Measurements from ENCODE around the gene TRMT11.

GRCh38 chr6:125949069-125949468 lies 37.3 kb upstream of the TRMT11 start:
- TF ChIP-seq CREB1 (IDR thresholded peaks at IDR 0.05; ENCODE audit: low read depth) (no peak), CEBPB (IDR thresholded peaks at IDR 0.05) (no peak), TAF1 (IDR thresholded peaks at IDR 0.05; ENCODE audit: low read depth) (no peak), FOXM1 (IDR thresholded peaks at IDR 0.05; ENCODE audit: borderline replicate concordance, low read depth) (no peak), REST (IDR thresholded peaks at IDR 0.05; ENCODE audit: low read depth) (no peak), MAX (IDR thresholded peaks at IDR 0.05) (no peak), NFIC (IDR thresholded peaks at IDR 0.05) (no peak)

Data from Ishikawa (cell line).